ENCODE results near the gene PFDN1. TPM values are rescaled to one million over a fixed set of nuclear protein-coding genes. Genes with fewer than 3 reads are reported as not detected.

PFDN1 gene
- total RNA-seq, 1 experiment from 2014 or later, result 91.9 TPM

DNA sequence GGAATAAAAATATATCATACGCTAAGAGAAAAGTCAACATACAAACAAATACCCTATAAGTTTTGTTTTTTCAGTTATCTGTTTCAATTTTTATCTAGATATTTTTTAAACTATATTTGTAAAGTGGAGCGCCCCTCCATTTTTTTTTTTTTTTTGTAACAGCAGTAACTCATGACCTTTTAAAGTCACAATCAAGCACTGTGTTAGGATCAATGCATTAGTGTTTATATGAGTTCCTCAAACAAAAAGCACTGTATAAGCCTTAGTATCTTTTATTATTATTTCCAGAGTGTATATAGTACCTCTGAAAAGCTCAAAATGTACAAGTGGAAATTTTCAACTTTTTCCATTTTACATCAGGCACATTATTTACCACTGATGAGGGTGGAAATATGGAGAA lies 20.6 kb downstream of the PFDN1 start:
- Histone ChIP-seq H3K27me3 (ENCODE audit: low read length) (no peaks in the 10 kb centered on the region), H3K27ac (ENCODE audit: low read length) (no peak overlapping the region), H3K36me3 (ENCODE audit: low read depth, low read length) (peaks cover 5% of the 10 kb centered on the region; the same call in 1 of the 2 replicates), H3K9me3 (ENCODE audit: low read length) (no peaks in the 10 kb centered on the region), H4K20me1 (ENCODE audit: low read length) (no peaks in the 10 kb centered on the region), H3F3A (ENCODE audit: low read length, unreplicated experiment) (no peaks in the 10 kb centered on the region), H3K4me3 (ENCODE audit: low read length) (no peak overlapping the region), H2AFZ (ENCODE audit: low read length) (no peak overlapping the region), H3K79me2 (ENCODE audit: low read length) (peaks cover 43% of the 10 kb centered on the region), H3K9me2 (replicated peaks; ENCODE audit: low read length) (no peaks in the 10 kb centered on the region), H3K4me1 (ENCODE audit: insufficient read depth, low read length) (peaks cover 4% of the 10 kb centered on the region; the same call in 1 of the 2 replicates), H3K9ac (ENCODE audit: low read length) (no peak overlapping the region), H3K4me2 (ENCODE audit: low read length) (no peak overlapping the region)
- DNase-seq (no peak), ATAC-seq (no peak)
- TF ChIP-seq, protein P1, sequence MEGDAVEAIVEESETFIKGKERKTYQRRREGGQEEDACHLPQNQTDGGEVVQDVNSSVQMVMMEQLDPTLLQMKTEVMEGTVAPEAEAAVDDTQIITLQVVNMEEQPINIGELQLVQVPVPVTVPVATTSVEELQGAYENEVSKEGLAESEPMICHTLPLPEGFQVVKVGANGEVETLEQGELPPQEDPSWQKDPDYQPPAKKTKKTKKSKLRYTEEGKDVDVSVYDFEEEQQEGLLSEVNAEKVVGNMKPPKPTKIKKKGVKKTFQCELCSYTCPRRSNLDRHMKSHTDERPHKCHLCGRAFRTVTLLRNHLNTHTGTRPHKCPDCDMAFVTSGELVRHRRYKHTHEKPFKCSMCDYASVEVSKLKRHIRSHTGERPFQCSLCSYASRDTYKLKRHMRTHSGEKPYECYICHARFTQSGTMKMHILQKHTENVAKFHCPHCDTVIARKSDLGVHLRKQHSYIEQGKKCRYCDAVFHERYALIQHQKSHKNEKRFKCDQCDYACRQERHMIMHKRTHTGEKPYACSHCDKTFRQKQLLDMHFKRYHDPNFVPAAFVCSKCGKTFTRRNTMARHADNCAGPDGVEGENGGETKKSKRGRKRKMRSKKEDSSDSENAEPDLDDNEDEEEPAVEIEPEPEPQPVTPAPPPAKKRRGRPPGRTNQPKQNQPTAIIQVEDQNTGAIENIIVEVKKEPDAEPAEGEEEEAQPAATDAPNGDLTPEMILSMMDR (conservative IDR thresholded peaks at IDR 0.05; ENCODE audit: low read depth, low read length), result no peak
- no peak for TF ChIP-seq EZH2phosphoT487 (IDR thresholded peaks at IDR 0.05; ENCODE audit: borderline replicate concordance, low read length)
- TF ChIP-seq EZH2 (IDR thresholded peaks at IDR 0.05; ENCODE audit: low read length, unreplicated experiment), result no peak
- intact Hi-C loops (cut with micrococcal nuclease), result no loop called here
- ChIA-PET CTCF (no interaction called here), POLR2A (ENCODE audit: unreplicated experiment) (no interaction called here)
- no TSS peak for BruUV-seq (replicated peaks)

DNA sequence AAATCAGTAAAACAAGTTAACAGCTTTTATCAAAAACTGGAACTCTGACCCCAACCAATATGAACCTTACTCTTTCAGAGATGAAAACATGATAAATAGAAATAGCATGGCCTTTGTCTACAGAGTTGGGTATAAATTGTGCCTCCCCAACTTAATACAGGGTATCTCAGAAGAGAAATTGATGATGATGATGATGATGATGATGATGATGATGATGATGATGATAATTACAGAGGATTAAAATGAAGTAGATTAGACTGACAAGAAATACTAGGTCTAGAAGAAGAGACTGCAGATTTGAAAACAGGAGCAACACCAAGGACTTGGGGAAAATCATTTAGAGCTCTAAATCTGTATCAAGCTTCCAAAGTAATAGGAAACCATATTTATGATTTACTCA lies 27.1 kb downstream of the PFDN1 start:
- BruUV-seq (replicated peaks), result no TSS peak
- DNase-seq, result no peak
- H3K36me3 ChIP-seq (ENCODE audit: low read depth, low read length), result peaks cover 5% of the 10 kb centered on the region; the same call in 1 of the 2 replicates
- intact Hi-C loops (cut with micrococcal nuclease), result no loop called here
- no peaks in the 10 kb centered on the region for H3K9me3 ChIP-seq (ENCODE audit: low read length)
- H2AFZ ChIP-seq (ENCODE audit: low read length), result no peak overlapping the region
- H3K79me2 ChIP-seq (ENCODE audit: low read length), result peaks cover 6% of the 10 kb centered on the region; the same call in 1 of the 2 replicates
- ATAC-seq, result no peak
- no peak overlapping the region for H3K4me2 ChIP-seq (ENCODE audit: low read length)
- H3K4me1 ChIP-seq (ENCODE audit: insufficient read depth, low read length), result no peaks in the 10 kb centered on the region
- H3F3A ChIP-seq (ENCODE audit: low read length, unreplicated experiment), result no peaks in the 10 kb centered on the region
- H4K20me1 ChIP-seq (ENCODE audit: low read length), result no peaks in the 10 kb centered on the region
- POLR2A ChIA-PET (ENCODE audit: unreplicated experiment), result no interaction called here
- no peak overlapping the region for H3K9ac ChIP-seq (ENCODE audit: low read length)
- H3K27me3 ChIP-seq (ENCODE audit: low read length), result no peaks in the 10 kb centered on the region
- no peak overlapping the region for H3K4me3 ChIP-seq (ENCODE audit: low read length)
- TF ChIP-seq EZH2 (IDR thresholded peaks at IDR 0.05; ENCODE audit: low read length, unreplicated experiment) (no peak), EZH2phosphoT487 (IDR thresholded peaks at IDR 0.05; ENCODE audit: borderline replicate concordance, low read length) (no peak)
- TF ChIP-seq, protein P1 (conservative IDR thresholded peaks at IDR 0.05; ENCODE audit: low read depth, low read length), result no peak
- H3K9me2 ChIP-seq (replicated peaks; ENCODE audit: low read length), result no peaks in the 10 kb centered on the region
- CTCF ChIA-PET, result interaction anchor here (0.7 kb wide), 1 partner anchor 31 kb away, joined by 3 read pairs; no protein-coding TSS in a partner anchor
- H3K27ac ChIP-seq (ENCODE audit: low read length), result no peak overlapping the region

DNA sequence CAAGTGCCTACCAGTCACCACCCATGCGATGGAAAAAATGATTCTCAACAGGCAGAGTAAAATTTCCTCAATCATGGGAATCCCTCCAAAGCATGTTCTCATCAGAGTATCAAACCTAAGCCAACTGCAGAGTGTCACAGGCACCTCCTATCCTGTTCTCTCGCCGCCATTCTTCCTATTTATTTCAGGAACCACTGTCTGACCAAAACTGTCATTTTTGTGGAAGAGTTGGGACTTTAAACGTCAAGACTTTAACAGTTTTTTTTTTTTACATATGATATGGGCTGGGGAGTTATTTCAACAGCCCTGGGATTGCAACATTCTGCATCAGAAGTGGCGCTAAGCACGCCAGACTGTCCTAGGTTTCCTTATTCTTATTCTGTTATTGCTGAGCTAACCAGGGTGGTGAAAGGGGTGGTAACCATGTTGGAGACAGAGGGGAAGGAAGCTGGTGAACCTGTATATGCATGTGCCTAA lies 29.5 kb downstream of the PFDN1 start:
- H3F3A ChIP-seq (ENCODE audit: low read length, unreplicated experiment), result no peaks in the 10 kb centered on the region
- H2AFZ ChIP-seq (ENCODE audit: low read length), result no peak overlapping the region
- DNase-seq, result no peak
- no TSS peak for BruUV-seq (replicated peaks)
- intact Hi-C loops (cut with micrococcal nuclease), result no loop called here
- H3K27me3 ChIP-seq (ENCODE audit: low read length), result no peaks in the 10 kb centered on the region
- no peak overlapping the region for H3K4me3 ChIP-seq (ENCODE audit: low read length)
- peaks cover 5% of the 10 kb centered on the region; the same call in 1 of the 2 replicates for H3K36me3 ChIP-seq (ENCODE audit: low read depth, low read length)
- no peaks in the 10 kb centered on the region for H3K9me3 ChIP-seq (ENCODE audit: low read length)
- ChIA-PET CTCF (no interaction called here), POLR2A (ENCODE audit: unreplicated experiment) (no interaction called here)
- peaks cover 6% of the 10 kb centered on the region; the same call in 1 of the 2 replicates for H3K79me2 ChIP-seq (ENCODE audit: low read length)
- no peaks in the 10 kb centered on the region for H4K20me1 ChIP-seq (ENCODE audit: low read length)
- no peak overlapping the region for H3K9ac ChIP-seq (ENCODE audit: low read length)
- no peak for TF ChIP-seq EZH2 (IDR thresholded peaks at IDR 0.05; ENCODE audit: low read length, unreplicated experiment)
- TF ChIP-seq, protein P1 (conservative IDR thresholded peaks at IDR 0.05; ENCODE audit: low read depth, low read length), result no peak
- H3K27ac ChIP-seq (ENCODE audit: low read length), result no peak overlapping the region
- no peaks in the 10 kb centered on the region for H3K4me1 ChIP-seq (ENCODE audit: insufficient read depth, low read length)
- H3K4me2 ChIP-seq (ENCODE audit: low read length), result no peak overlapping the region
- H3K9me2 ChIP-seq (replicated peaks; ENCODE audit: low read length), result no peaks in the 10 kb centered on the region
- no peak for ATAC-seq
